ENCODE measurements around the gene PSTPIP1.

The PSTPIP1 gene

GRCh38 chr15:77020348-77021087 lies 25.6 kb downstream of the PSTPIP1 start:
- DNase-seq = no peak

GRCh38 chr15:77021088-77021481 lies 26.2 kb downstream of the PSTPIP1 start:
- no peak for DNase-seq

GRCh38 chr15:77021803-77022381 lies 27.0 kb downstream of the PSTPIP1 start:
- no peak for DNase-seq

- no peak for DNase-seq
Observed at GRCh38 chr15:77022646-77023575, 28.0 kb downstream of the PSTPIP1 start.

- DNase-seq = no peak
Observed at GRCh38 chr15:77023576-77024272, 28.8 kb downstream of the PSTPIP1 start.

- DNase-seq = peak; percentile 41
Observed at GRCh38 chr15:77024273-77025082, 29.6 kb downstream of the PSTPIP1 start.

- DNase-seq = no peak
Observed at GRCh38 chr15:77025083-77025901, 30.4 kb downstream of the PSTPIP1 start.

GRCh38 chr15:77025941-77026411 lies 31.1 kb downstream of the PSTPIP1 start:
- DNase-seq = no peak

- no peak for DNase-seq
Observed at GRCh38 chr15:77026501-77027110, 31.7 kb downstream of the PSTPIP1 start.

GRCh38 chr15:77027111-77027696 lies 32.3 kb downstream of the PSTPIP1 start:
- DNase-seq = no peak

GRCh38 chr15:77027697-77028450 lies 32.9 kb downstream of the PSTPIP1 start:
- no peak for DNase-seq

- no peak for DNase-seq
Observed at GRCh38 chr15:77028451-77029165, 33.7 kb downstream of the PSTPIP1 start.

GRCh38 chr15:77029166-77030047 lies 34.5 kb downstream of the PSTPIP1 start:
- no peak for DNase-seq

GRCh38 chr15:77030048-77030927 lies 35.4 kb downstream of the PSTPIP1 start:
- DNase-seq = no peak

GRCh38 chr15:77030928-77031375 lies 36.0 kb downstream of the PSTPIP1 start:
- no peak for DNase-seq

- no peak for DNase-seq
Observed at GRCh38 chr15:77031376-77032050, 36.6 kb downstream of the PSTPIP1 start.
